Naive B cell (primary cell): ENCODE data around the gene PDE4DIP. TPM values are rescaled to one million over a fixed set of nuclear protein-coding genes. Genes with fewer than 3 reads are reported as not detected.
"Not testable (repeated sequence)": the region's sequence is repeated elsewhere in the genome, so short reads cannot be mapped to it uniquely, and the experiment has no call there.

Experiments used
- ATAC-seq, 2 donors: fragments of 150-1000 bp; cut with Tn5 transposase; 2 replicates each; pipeline ENCODE4 v1.10.0; 2021; ENCODE audit warnings: low read depth in 2 of 2, mild to moderate bottlenecking in 2 of 2, moderate library complexity in 2 of 2
- DNase-seq: peaks from one replicate; pipeline ENCODE4 v3.0.0; 2022
- H3K27ac Mint-ChIP-seq, 6 donors: one replicate each; pipeline ENCODE4 v1.8.0; 2020 to 2022; ENCODE audit warnings: mild to moderate bottlenecking in 6 of 6, mixed read lengths in 6 of 6, moderate library complexity in 5 of 6, inconsistent platforms in 2 of 6
- H3K27me3 Mint-ChIP-seq, 3 donors: one replicate each; pipeline ENCODE4 v1.8.0; 2021 to 2022; ENCODE audit warnings: mixed read lengths in 3 of 3, mild to moderate bottlenecking in 1 of 3
- H3K36me3 Mint-ChIP-seq, 2 donors: one replicate each; pipeline ENCODE4 v1.8.0; 2020 to 2022; ENCODE audit warnings: mixed read lengths in 2 of 2, inconsistent platforms in 1 of 2, mild to moderate bottlenecking in 1 of 2
- H3K4me1 Mint-ChIP-seq, 3 donors: one replicate each; pipeline ENCODE4 v1.8.0; 2020 to 2022; ENCODE audit warnings: mixed read lengths in 3 of 3, inconsistent platforms in 1 of 3, mild to moderate bottlenecking in 1 of 3, moderate library complexity in 1 of 3
- H3K4me3 Mint-ChIP-seq, 8 donors: one replicate each; pipeline ENCODE4 v1.8.0; 2020 to 2022; ENCODE audit warnings: mild to moderate bottlenecking in 8 of 8, mixed read lengths in 8 of 8, moderate library complexity in 8 of 8, inconsistent platforms in 2 of 8
- H3K9me3 Mint-ChIP-seq, 7 donors: one replicate each; pipeline ENCODE4 v1.8.0; 2020 to 2022; ENCODE audit warnings: mixed read lengths in 7 of 7, mild to moderate bottlenecking in 5 of 7, inconsistent platforms in 2 of 7, moderate library complexity in 1 of 7
- polyA plus RNA-seq, 6 donors: library from polyadenylated mRNA; unstranded; fragments of 300-500 nt; fragmentation: Illumina TruSeq; gene quantifications; one replicate each; pipeline ENCODE4 v1.2.3, GENCODE V29; 2021; ENCODE audit warnings: low read depth in 6 of 6

The PDE4DIP gene
- polyA plus RNA-seq, 6 donors from 2014 or later: 13.4 to 52.6 (median 35.6) TPM

GRCh38 chr1:148921047-148921446 is 76.8 kb downstream of the PDE4DIP start:
- H3K4me1 Mint-ChIP-seq, H3K27me3 Mint-ChIP-seq, H3K36me3 Mint-ChIP-seq, DNase-seq, H3K4me3 Mint-ChIP-seq, H3K9me3 Mint-ChIP-seq, H3K27ac Mint-ChIP-seq: not testable (repeated sequence)
- peak in 1 of 2 donors; percentile 6 for ATAC-seq

- not testable (repeated sequence) for ATAC-seq, H3K9me3 Mint-ChIP-seq, H3K36me3 Mint-ChIP-seq, H3K27ac Mint-ChIP-seq, H3K4me1 Mint-ChIP-seq, H3K4me3 Mint-ChIP-seq, H3K27me3 Mint-ChIP-seq, DNase-seq
These were observed 79.6 kb downstream of the PDE4DIP start for GRCh38 chr1:148923798-148924197.

- not testable (repeated sequence) for H3K9me3 Mint-ChIP-seq, H3K36me3 Mint-ChIP-seq, H3K27me3 Mint-ChIP-seq, H3K27ac Mint-ChIP-seq, H3K4me1 Mint-ChIP-seq, H3K4me3 Mint-ChIP-seq, DNase-seq, ATAC-seq
These were observed 83.4 kb downstream of the PDE4DIP start for GRCh38 chr1:148927645-148928044.

GRCh38 chr1:148929253-148929652 is 85.0 kb downstream of the PDE4DIP start:
- H3K36me3 Mint-ChIP-seq, H3K27me3 Mint-ChIP-seq, DNase-seq, H3K4me1 Mint-ChIP-seq, H3K4me3 Mint-ChIP-seq, H3K27ac Mint-ChIP-seq, H3K9me3 Mint-ChIP-seq: not testable (repeated sequence)
- peak; percentile 32 to 40 for ATAC-seq

- peak; percentile 49 to 52 for ATAC-seq
- H3K4me3 Mint-ChIP-seq, DNase-seq, H3K27ac Mint-ChIP-seq, H3K36me3 Mint-ChIP-seq, H3K4me1 Mint-ChIP-seq, H3K9me3 Mint-ChIP-seq, H3K27me3 Mint-ChIP-seq: not testable (repeated sequence)
These were observed 91.3 kb downstream of the PDE4DIP start for GRCh38 chr1:148935381-148936002.

GRCh38 chr1:148942906-148943305 is 98.7 kb downstream of the PDE4DIP start:
- not testable (repeated sequence) for H3K36me3 Mint-ChIP-seq, DNase-seq, ATAC-seq, H3K4me3 Mint-ChIP-seq, H3K27ac Mint-ChIP-seq, H3K9me3 Mint-ChIP-seq, H3K27me3 Mint-ChIP-seq, H3K4me1 Mint-ChIP-seq

GRCh38 chr1:148945130-148945529 is 100.9 kb downstream of the PDE4DIP start:
- not testable (repeated sequence) for H3K9me3 Mint-ChIP-seq, H3K27ac Mint-ChIP-seq, H3K4me1 Mint-ChIP-seq, H3K27me3 Mint-ChIP-seq, DNase-seq, H3K36me3 Mint-ChIP-seq, H3K4me3 Mint-ChIP-seq, ATAC-seq

GRCh38 chr1:148948768-148949167 is 104.5 kb downstream of the PDE4DIP start:
- H3K27me3 Mint-ChIP-seq, H3K9me3 Mint-ChIP-seq, DNase-seq, H3K4me1 Mint-ChIP-seq, H3K27ac Mint-ChIP-seq, H3K36me3 Mint-ChIP-seq: not testable (repeated sequence)
- peak overlapping the region in 4 of 8 donors; percentile 31 to 51 (median 43) for H3K4me3 Mint-ChIP-seq
- peak; percentile 11 to 33 for ATAC-seq

GRCh38 chr1:148951336-148952227 is 107.4 kb downstream of the PDE4DIP start:
- ATAC-seq: peak; percentile 68 to 69

GRCh38 chr1:148952253-148952937 is 108.2 kb downstream of the PDE4DIP start:
- Mint-ChIP-seq H3K4me3 (peak overlapping the region; percentile 85 to 96 (median 93)), H3K4me1 (peaks cover 3 to 10% (median 9%) of the 10 kb centered on the region in 3 donors), H3K27ac (peak overlapping the region in 2 of 6 donors; percentile 53 to 54)
- peak; percentile 70 for DNase-seq
- not testable (repeated sequence) for H3K27me3 Mint-ChIP-seq, H3K9me3 Mint-ChIP-seq, H3K36me3 Mint-ChIP-seq
- peak; percentile 79 for ATAC-seq

More at GRCh38 chr1:148951336-148952227, 107.4 kb downstream of the PDE4DIP start:
- H3K36me3 Mint-ChIP-seq, H3K9me3 Mint-ChIP-seq, H3K27me3 Mint-ChIP-seq: not testable (repeated sequence)
- Mint-ChIP-seq H3K4me3 (peak overlapping the region; percentile 85 to 96 (median 93)), H3K4me1 (peaks cover 3 to 10% (median 9%) of the 10 kb centered on the region in 3 donors), H3K27ac (peak overlapping the region in 4 of 6 donors; percentile 53 to 85 (median 76))
- DNase-seq: peak; percentile 72

- Mint-ChIP-seq H3K27ac (peak overlapping the region in 2 of 6 donors; percentile 32 to 60), H3K4me1 (peaks cover 3 to 10% (median 9%) of the 10 kb centered on the region in 3 donors), H3K4me3 (peak overlapping the region; percentile 70 to 93 (median 88))
- not testable (repeated sequence) for ATAC-seq, H3K9me3 Mint-ChIP-seq, DNase-seq, H3K27me3 Mint-ChIP-seq, H3K36me3 Mint-ChIP-seq
These were observed 108.8 kb downstream of the PDE4DIP start for GRCh38 chr1:148952938-148953616.

GRCh38 chr1:148953730-148954129 is 109.5 kb downstream of the PDE4DIP start:
- H3K27me3 Mint-ChIP-seq, H3K27ac Mint-ChIP-seq, DNase-seq, ATAC-seq, H3K9me3 Mint-ChIP-seq, H3K36me3 Mint-ChIP-seq: not testable (repeated sequence)
- Mint-ChIP-seq H3K4me1 (peaks cover 3 to 10% (median 9%) of the 10 kb centered on the region in 3 donors), H3K4me3 (peak overlapping the region; percentile 64 to 89 (median 80))

GRCh38 chr1:148958343-148958742 is 114.1 kb downstream of the PDE4DIP start:
- not testable (repeated sequence) for H3K4me1 Mint-ChIP-seq, ATAC-seq, H3K9me3 Mint-ChIP-seq, H3K27me3 Mint-ChIP-seq, H3K36me3 Mint-ChIP-seq, DNase-seq, H3K27ac Mint-ChIP-seq
- H3K4me3 Mint-ChIP-seq: peak overlapping the region in 1 of 8 donors; percentile 63
